MV-4-11 (cell line): ENCODE data around the gene SSBP3.

Experiments used
- DNase-seq: peaks from one replicate; lab custom pipeline; 2025; lab: John Stamatoyannopoulos, UW

The SSBP3 gene

DNA sequence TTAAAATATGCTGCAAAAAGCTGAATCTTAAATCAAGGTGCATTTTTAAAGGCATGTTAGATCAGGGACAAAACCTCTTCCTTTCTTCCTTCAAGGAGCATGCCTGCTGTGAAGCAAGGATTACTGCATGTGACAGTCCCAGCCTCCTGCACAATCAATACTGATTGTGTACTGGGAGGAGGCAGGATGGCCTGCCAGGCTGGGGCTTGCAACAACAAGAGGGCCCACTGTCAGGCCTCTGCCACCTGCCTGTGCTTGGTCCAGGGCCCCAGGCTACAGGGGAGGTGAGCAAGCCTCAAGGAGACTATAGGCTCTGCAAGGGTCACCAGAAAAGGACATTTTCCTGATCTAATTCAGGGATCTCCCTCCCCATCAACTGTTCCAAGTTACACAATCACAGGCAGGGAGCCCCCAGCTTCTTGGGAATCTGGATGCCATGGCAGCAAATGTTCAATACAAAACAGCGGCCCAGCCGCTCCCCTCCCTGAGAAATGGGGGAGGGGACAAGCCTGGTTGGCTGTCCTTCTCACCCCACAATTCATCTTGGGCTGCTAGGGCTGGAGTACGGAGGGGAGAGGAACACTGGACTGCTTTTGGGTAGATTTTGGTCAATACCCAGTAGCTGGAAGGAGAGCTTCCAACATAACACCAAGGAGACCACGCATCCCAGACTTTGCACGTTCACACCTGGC is 76.7 kb downstream of the SSBP3 start:
- DNase-seq, result no peak

DNA sequence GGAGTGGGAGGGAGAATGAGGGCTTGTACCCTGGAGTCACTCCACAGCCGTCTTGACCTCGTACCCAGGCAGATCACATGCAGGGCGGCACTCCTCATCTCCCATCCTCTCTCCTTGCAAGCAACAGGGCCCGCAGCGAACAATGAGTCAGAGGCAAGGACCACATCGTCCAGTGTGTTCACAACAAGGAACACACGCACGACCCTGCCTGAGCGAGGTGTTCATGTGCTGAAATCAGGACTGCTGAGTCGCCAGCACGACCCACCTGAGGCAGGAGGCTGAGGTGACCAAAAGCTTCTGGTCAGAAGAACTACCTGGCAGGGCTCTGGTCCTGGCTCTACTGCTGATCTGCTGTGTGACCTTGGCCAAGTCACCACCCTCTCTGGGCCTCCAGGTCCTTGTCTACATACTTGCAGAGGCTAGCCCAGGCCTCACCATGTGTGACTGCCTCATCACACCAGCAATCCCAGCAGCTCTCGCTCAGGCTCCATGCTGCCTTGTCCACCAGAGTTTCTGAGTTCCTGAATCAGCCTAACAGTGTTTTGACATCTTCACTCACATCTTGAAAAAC is 78.0 kb downstream of the SSBP3 start:
- DNase-seq, result no peak

DNA sequence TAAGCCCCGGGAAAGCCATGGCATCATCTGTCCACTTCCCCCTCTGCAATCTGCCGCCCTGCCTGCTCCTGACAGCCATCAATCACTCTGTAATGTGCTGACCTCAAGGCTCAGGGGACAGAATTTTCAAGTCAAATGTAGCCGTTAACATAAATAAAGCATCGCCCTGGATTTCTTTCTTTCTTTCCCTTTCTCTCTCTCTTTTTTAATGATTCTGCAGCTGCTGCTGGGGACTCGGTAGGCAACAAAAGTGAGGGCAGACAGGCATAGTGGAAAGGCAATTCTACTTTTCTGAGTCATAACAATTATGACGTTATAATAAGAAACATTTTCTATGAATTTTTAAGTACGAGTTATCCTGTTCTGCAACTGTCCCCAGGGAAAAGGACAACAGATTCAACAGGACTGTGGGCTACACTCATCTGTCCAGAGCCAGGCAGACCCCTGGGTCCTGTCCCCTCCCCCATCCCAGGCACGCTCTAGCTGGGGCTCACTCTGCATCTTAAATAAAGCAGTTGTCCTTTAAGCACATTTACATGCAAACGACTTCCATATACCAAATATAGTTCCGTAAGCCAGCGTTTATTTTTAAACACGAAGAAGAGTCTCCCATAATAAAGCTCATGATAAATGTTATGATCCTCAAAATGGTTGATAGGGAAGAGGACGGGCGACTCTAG is 78.7 kb downstream of the SSBP3 start:
- no peak for DNase-seq

DNA sequence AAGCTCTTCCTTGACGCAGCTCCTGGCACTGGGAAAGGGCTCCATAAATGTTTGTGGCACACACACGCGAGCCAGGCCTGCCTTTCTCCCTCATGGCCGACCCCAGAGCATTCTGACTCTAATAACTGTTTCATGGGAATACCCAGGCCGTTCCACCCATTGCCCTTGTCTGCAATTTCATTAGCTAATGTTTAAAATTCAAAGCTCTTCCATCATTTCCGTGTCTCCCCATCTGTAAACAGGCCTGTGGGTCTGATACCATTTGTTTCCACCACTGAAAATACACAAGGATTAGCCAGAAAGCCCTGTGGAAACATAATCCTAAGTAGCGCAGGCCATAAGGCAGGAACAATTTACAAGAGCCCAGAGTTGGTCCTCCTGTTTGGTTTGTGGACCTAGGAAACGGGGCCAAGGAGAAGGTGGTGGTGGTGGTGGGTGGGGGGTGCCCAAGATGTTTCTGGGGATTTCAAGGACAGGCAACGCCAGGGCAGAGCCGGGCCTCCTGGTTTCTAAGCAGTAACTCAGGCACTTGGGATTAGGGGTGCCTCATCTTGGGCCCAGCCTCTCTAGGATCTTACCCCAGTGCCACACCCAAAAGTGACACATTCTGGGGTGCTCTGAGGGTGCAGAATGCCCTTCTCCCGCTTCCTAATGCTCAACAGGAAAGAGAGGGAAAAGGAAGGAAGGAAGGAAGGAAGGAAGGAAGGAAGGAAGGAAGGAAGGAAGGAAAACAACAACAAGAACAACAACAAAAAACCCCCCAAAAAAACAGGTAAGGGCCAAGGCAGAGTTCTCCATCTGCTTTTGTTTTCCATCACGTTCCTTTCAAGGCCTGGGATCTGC is 79.4 kb downstream of the SSBP3 start:
- DNase-seq, result no peak

DNA sequence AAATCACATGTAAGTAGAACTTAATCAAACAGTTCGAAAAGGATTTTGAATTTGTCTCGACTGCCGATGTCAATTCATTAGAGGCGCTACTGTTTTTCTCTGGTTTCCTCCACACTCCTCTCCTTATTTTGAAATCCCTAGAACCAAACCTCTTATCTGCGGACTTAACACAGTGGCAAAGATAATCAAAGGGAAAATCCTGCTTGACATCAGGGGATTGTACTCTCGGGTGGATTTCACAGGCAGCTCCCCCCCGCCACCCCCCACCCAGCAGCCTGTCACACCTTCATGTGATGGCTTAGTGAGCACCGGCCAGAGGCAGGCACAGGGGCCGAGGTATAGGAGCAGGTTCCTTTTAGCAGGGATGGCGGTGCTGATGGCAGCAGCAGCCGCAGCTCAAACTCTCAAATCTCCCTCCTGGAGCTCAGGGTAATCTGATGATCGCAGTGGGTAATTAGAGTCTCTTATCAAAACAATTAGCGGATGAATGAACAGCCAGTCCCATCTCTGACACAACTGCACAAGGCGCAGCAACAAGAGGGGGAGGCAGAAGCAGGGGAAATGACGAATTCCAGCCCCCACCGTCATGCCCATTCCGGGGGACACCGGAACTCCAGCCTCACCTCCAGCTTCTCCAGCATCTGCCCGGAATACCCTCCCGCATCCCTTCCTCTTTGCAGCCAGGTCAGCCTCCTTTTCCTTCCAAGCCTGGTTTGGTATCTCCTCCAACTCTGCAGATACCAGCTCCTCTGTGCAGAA is 80.3 kb downstream of the SSBP3 start:
- no peak for DNase-seq

DNA sequence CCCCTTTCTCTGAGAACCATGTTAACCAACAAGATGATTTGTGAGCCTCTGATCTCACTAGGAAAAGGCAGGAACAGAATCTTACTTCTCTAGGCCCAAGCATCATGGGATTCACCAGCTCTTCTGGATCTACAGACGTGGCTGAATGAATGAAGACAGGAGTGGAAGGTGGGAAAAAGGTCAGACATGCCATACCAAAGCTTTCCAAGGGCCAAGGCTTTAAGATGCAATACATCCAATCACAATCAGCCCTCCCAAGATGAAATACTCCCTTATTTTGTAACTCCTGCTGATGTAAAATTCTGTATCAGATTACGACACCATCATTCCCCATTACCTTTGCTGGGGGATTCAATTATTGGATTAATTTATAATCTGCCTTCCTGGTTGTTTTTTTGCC is 80.9 kb downstream of the SSBP3 start:
- DNase-seq, result no peak

DNA sequence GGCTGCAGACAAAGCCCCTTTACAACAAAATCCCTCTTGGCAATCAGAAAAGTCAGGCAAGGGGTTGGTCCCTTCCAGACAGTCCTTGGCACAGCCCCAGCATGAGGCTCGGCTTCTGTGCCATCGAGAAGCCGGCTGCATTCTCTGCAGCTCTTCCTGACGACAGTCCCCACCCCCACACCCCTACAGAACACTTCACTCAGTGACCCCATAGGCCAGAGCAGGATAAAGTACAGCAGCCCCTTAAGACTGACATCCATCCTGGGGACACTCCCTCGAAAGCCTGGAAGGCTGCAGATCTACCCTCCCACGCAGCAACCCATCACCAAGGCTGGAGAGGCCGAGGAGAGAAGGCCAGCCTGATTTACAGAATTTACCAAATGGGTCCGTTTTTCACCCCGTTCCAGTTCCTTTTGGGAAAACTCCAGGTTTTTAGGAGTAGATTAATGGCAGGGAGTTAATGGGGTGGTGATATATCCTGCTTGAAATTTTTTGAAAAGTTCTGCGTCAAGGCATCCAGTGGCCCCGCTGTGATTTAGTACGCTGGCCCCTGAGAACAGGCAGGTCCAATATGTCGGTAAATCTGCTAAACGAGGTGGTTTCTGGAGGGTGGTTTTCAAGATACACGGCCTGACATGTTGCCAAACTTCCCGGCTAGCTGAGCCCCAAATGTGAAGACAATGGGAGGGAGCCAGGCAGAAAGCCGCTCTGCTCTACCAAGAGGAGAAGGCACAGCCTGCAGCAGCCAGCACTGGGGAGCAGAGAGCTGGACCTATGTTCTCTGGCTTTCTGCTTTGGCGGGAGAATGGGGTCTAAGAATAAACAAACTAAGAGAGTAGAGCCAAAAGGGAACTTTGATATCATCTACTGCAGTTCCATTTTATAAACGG is 81.7 kb downstream of the SSBP3 start:
- DNase-seq, result no peak

DNA sequence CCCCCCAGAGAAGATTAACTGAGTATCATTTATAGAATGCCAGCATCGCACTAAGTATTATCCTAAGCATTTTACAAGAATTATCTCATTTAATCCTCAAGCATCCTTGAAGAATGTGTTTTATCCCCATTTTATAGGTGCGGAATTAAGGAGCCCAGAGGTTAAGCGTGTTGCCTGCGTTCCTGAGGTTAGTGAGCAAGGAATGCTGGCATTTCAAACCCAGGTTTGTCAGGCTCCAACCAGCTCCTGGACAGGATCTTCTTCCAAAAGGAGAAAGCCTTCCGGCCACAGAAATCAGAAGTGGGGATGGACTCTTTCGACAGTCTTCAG is 82.3 kb downstream of the SSBP3 start:
- no peak for DNase-seq

DNA sequence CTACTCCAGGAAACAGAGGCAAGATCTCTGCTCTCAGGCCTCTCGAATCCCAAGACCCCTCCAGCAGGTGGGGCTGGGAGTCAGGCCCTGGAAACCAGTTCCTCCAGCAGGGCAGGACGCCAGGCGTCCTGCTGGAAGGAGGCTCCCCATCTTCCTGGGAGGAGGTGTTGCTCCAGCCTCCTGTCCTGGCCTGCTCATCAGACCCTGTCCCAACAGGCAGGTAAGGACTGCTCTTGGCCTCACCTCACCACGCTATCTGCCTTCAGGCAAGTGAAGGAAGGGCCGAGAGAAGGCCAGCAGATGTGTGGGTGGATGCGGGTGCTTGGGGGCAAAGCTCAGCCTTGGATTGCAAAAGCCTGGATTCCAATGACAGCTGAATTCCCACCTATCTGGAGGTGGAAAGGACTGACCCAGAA is 82.9 kb downstream of the SSBP3 start:
- no peak for DNase-seq

DNA sequence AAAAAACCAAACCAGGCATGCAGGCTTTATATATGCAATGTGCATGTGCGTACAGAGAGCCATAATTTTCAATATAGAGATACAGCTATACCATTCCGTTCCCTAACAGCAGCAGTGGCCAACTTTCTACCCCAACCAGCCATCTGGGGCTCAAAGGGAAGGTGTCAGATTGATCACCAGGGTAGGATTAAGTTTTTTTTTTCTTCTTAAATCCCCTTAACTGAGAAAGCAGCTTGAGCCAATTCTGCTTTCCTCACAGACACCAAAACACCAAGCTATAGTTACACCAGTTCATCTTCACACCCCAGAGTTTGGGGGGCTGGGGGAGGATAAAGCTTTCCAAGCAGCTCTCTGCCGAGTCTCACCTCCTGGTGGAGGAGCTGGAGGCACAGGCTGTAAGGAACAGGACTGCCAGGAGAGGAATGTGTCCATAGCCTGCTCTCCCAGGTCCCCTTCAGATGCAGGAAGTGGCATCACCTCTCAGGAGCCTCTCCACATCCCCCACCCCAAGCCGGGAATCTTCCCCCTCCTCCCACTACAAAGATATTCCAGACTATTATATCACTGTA is 87.9 kb downstream of the SSBP3 start:
- no peak for DNase-seq

DNA sequence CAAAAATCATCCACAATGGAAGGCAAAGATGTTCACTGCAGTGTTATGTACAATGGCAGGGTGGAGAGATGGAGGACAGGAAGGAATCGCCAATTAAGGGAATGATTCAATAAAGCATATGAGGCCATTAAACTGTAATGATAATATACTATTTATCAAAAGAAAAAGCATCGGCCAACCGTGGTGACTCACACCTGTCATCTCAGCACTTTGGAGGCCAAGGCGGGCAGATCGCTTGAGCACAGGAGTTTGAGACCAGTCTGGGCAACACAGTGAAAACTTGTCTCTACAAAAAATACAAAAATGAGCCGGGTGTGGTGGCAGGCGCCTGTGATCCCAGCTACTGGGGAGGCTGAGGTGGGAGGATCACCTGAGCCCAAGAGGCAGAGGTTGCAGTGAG is 89.1 kb downstream of the SSBP3 start:
- no peak for DNase-seq

DNA sequence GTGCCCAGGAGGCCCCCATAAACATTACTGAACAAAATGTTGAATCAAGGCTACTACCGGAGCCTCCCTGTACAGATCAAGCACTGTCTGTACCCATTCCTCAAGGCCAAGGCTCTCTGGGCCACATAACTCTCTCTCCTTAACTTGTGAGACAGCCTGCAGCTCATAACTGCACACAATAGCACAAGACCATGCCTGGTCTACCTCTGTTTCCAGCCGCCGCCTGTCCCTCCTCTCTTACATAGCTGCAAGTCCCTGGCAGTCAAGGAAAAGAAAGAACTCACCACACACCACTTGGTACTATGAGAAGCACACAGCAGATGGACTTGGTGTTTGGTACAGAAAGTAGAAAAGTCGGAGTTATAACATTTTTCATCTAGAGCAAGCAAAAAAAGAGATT is 91.1 kb downstream of the SSBP3 start:
- no peak for DNase-seq

DNA sequence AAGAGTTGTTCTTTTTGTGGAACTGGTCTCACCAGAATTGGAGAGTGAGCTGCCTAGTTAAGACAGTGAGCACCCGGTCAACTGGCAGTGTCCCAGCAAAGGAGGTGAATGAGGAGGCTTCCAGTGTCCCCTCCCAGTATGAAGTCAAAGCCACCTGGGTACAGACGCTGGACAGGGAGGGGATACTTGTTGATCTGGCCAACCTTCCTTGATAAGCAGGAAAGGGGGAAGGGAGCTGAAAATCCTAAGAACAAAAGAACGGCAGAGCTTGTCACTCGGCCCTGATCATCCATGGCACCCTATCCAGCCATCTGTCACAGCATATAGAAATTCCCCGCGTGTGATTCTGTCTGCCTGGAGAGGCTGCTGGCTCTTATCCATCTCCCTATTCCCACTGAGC is 91.5 kb downstream of the SSBP3 start:
- DNase-seq, result no peak

DNA sequence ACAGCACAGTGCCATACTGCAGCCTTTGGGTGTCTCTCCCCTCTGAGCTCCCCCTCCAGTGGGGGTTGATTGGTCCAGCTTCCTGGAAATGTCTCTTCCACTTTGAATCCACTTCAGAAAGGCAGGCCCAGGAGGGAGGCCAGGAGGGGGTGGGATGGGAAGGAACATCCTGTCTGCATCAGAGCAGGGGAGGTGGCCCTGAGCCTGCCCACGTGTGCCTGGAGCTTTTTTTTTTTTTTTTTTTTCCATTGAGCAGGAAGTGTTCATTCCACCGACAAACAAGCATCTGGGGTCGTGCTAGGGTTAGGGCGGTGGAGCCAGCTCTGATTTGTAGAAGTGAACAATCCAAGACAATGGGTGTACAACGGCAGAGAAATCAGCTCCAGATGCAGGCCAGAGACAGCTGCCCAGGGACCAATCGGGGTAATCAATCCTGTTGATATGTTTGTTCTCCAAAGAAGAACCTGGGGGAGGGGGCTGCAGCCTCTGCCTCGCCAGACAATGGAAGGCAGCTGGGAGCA is 93.3 kb downstream of the SSBP3 start:
- no peak for DNase-seq

DNA sequence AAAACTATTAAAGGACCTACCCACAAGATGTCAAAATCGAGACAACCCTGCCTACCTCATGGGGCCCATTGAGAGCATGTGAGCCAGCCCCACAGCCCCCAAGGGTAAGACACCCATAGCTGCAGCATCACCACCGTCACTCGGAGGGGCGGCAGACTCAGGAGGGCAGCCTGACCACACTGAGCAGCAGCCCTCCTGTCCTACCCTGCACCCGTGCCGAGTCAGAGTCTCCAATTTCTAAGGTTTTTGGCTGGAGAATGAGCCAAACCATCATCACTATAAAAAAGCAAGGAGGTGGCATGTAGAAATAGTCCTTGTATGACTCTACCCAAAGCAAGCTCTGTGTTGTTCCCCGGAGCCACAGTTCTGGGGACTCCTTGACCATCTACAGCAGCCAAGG is 94.7 kb downstream of the SSBP3 start:
- DNase-seq, result no peak

DNA sequence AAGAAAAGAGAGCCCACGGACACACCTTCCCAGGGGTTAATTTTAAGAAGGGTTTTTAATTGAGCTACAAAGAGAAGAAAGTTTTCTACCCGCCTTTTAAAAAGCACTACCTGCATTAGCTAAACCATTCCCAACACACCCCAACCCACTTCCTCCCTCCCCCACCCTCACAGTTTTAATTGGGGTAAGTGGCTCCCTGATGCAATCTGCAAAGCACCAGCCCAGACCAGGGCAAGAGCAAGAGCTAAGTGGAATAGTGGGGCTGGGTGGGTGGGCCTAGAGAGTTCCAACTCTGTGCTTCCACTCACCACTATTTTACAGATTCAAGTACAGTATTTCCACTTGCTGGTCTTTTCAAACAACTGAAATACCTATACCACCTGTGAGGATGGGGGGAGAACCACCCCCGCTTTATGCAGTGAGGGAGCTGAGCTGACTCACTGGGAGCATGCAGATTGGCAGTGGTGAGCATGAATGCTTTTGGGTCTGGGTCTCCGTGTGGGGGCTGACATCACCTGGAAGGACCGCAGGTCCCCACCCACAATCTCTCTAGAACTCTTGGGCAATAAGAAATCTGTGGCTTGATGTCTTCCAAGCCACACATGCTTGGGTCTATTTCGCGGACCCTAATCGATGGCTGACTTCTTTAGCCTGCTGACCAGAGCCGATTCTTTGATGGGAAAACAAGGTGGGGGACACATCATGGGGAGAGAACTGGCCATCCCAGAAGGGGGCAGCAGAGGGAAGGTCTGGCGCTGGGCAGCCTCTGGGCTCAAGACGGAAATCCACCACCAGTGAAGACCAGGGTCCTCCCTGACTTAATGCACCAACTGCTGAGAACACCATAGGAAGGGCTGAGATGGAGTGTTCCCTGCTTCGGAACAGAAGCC is 95.5 kb downstream of the SSBP3 start:
- peak; percentile 7 for DNase-seq

DNA sequence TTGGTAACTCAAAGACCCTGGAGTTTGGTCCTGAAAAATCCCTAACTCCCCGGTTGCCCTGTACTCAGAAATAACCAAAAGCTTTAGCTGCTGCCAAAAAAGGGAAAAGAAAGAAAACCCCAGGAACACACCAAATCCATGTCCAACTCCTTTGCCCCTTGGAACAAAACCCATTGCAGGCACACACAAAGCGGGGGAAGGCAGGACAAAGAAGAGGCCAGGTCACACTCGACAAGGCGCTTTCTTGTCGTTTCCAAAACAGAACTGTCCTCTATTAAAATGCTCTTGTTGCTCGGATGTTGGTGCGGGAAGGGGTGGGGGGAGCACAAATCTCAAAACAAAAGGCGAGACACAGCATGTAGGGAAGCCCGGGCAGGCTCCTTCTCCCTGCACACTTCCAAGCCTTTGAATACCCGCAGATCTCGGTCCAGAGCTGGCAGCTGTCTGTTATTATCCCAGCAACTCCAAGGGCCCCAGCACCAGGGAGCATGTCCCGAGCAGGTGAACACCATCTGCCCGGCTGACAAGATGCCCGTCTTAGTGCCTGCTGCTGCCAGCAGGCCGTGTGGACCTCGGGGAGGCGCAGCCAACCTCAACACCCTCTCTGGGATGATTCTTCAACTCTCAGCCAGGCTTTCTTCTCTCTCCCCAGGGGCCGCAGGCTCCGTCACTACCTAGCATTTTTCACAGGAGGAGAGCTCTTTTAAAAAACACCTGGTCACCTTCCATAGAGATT is 96.4 kb downstream of the SSBP3 start:
- DNase-seq, result no peak

DNA sequence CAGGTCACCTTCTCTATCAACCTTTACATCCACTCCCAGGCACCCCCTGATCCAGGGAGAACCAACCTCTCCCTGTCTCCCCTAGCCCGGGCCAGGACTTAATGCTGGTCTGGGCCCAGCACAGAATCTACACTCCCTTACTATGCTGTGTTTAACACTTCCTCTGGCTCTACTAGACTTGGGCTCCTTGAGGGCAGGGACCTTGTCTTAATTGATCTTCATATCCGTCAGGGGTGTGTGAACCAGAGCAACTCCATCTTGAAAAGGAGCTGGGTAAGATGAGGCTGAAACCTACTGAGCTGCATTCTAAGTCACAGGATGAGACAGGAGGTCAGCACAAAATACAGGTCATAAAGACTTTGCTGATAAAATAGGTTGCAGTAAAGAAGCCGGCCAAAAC is 98.9 kb downstream of the SSBP3 start:
- DNase-seq, result no peak
